Right lobe of liver (tissue), 4 donors: Measurements from ENCODE around the gene CRB1.

Experiments used
- POLR2A ChIP-seq: fragments of 450-650 bp; IDR thresholded peaks from one replicate; pipeline ENCODE4 v1.6.1; 2017; ENCODE audit warnings: antibody characterized with exemption, mild to moderate bottlenecking
- TF ChIP-seq, protein P1 (sequence below), 4 donors: fragments of 200-600 bp in 3 of 4; fragments of 450-650 bp in 1 of 4; IDR thresholded peaks; one replicate each; pipeline versions ENCODE4 v1.5.1 to v1.8.0; 2016 to 2022; ENCODE audit warnings: antibody characterized with exemption in 4 of 4, mild to moderate bottlenecking in 2 of 4
- donor health status: DM: no; HTN: no; CAD: no.
- donor health status: DM: no; HTN: no; CAD: no.
- donor health status: DM: no; HTN: yes; CAD: no.

DNA sequence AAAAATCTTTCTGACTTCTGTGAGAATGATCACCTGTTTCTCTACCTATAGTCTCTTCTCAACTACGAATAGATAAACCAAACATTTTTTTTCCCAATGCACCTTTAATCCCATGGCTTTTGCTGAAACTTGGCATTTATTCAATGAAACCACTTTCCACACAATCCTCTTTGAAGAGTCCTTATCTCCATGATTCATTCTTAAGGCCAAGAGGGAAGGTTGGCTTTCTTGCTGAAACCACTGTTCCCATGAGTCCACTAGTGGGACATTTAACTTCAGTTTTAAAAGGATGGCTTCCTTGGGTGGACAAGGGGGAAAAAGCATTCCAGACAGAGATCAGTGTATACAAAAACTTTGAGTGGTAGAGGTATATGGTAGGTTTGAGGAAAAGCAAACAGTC lies 73.6 kb downstream of the CRB1 start:
- TF ChIP-seq POLR2A, result no peak
- TF ChIP-seq, protein P1, sequence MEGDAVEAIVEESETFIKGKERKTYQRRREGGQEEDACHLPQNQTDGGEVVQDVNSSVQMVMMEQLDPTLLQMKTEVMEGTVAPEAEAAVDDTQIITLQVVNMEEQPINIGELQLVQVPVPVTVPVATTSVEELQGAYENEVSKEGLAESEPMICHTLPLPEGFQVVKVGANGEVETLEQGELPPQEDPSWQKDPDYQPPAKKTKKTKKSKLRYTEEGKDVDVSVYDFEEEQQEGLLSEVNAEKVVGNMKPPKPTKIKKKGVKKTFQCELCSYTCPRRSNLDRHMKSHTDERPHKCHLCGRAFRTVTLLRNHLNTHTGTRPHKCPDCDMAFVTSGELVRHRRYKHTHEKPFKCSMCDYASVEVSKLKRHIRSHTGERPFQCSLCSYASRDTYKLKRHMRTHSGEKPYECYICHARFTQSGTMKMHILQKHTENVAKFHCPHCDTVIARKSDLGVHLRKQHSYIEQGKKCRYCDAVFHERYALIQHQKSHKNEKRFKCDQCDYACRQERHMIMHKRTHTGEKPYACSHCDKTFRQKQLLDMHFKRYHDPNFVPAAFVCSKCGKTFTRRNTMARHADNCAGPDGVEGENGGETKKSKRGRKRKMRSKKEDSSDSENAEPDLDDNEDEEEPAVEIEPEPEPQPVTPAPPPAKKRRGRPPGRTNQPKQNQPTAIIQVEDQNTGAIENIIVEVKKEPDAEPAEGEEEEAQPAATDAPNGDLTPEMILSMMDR (IDR thresholded peaks at IDR 0.05), result no peak
